Calu3 (cell line): ENCODE measurements around the gene NF1. TPM values are rescaled to one million over a fixed set of nuclear protein-coding genes. Genes with fewer than 3 reads are reported as not detected.

Experiments used
- BruUV-seq: library from RNA; stranded (reverse); fragments of 400-500 nt; replicated peaks from 2 replicates; lab custom pipeline; 2021; lab: Mats Ljungman, UMichigan
- CTCF ChIA-PET: fragments of 300-600 bp; sonication (Branson Sonifier 250); formaldehyde crosslinking; loops from one replicate; lab custom pipeline; 2022; ENCODE audit warnings: antibody characterized with exemption; lab: Charles Lee
- DNase-seq: peaks from one replicate; pipeline ENCODE4 v3.0.0; 2022
- H3K27ac Mint-ChIP-seq: one replicate; pipeline ENCODE4 v1.8.0; 2022; ENCODE audit warnings: mixed read lengths; ENCODE audit not compliant: unreplicated experiment
- H3K27me3 Mint-ChIP-seq: one replicate; pipeline ENCODE4 v1.8.0; 2022; ENCODE audit warnings: mixed read lengths; ENCODE audit not compliant: unreplicated experiment
- H3K36me3 Mint-ChIP-seq: one replicate; pipeline ENCODE4 v1.8.0; 2022; ENCODE audit warnings: mild to moderate bottlenecking, moderate library complexity, mixed read lengths; ENCODE audit not compliant: insufficient read depth, unreplicated experiment
- H3K4me1 Mint-ChIP-seq: one replicate; pipeline ENCODE4 v1.8.0; 2022; ENCODE audit warnings: mild to moderate bottlenecking, low read depth, mixed read lengths; ENCODE audit not compliant: unreplicated experiment
- H3K4me3 Mint-ChIP-seq: one replicate; pipeline ENCODE4 v1.8.0; 2022; ENCODE audit warnings: mild to moderate bottlenecking, low read depth, moderate library complexity, mixed read lengths; ENCODE audit not compliant: unreplicated experiment
- H3K9me3 Mint-ChIP-seq: one replicate; pipeline ENCODE4 v1.8.0; 2022; ENCODE audit warnings: low read depth, mixed read lengths; ENCODE audit not compliant: unreplicated experiment
- CTCF ChIP-seq: fragments of 200-600 bp; IDR thresholded peaks from one replicate; pipeline ENCODE4 v1.8.0; 2022; ENCODE audit warnings: antibody characterized with exemption; ENCODE audit not compliant: unreplicated experiment
- intact Hi-C: fragments of 100-400 bp; cut with micrococcal nuclease; formaldehyde crosslinking; loops from one replicate; pipeline ENCODE4 v1.10.0; 2022; ENCODE audit not compliant: unreplicated experiment
- total RNA-seq: library from RNA; stranded (reverse); gene quantifications from 2 replicates; pipeline ENCODE4 v1.2.3, GENCODE V29; 2022

NF1 gene
- total RNA-seq, 1 experiment from 2014 or later = 64.7 TPM

GRCh38 chr17:31289790-31290189, 195.0 kb downstream of the NF1 start:
- no peaks in the 10 kb centered on the region for H3K4me1 Mint-ChIP-seq
- no peaks in the 10 kb centered on the region for H3K27me3 Mint-ChIP-seq
- H3K9me3 Mint-ChIP-seq = no peaks in the 10 kb centered on the region
- intact Hi-C loops = no loop called here
- CTCF ChIA-PET = no interaction called here
- no peak for TF ChIP-seq CTCF
- H3K27ac Mint-ChIP-seq = peak overlapping the region; percentile 15
- no peak overlapping the region for H3K4me3 Mint-ChIP-seq
- no peak for DNase-seq
- H3K36me3 Mint-ChIP-seq = no peaks in the 10 kb centered on the region
- no TSS peak for BruUV-seq

- no TSS peak for BruUV-seq
- intact Hi-C loops = no loop called here
- H3K27me3 Mint-ChIP-seq = no peaks in the 10 kb centered on the region
- H3K36me3 Mint-ChIP-seq = no peaks in the 10 kb centered on the region
- no peak overlapping the region for H3K27ac Mint-ChIP-seq
- no peaks in the 10 kb centered on the region for H3K4me1 Mint-ChIP-seq
- no peak for TF ChIP-seq CTCF
- H3K4me3 Mint-ChIP-seq = no peak overlapping the region
- DNase-seq = no peak
- no peaks in the 10 kb centered on the region for H3K9me3 Mint-ChIP-seq
- CTCF ChIA-PET = no interaction called here
Observed at GRCh38 chr17:31291820-31292219, 197.0 kb downstream of the NF1 start.

- Mint-ChIP-seq H3K27me3 (no peaks in the 10 kb centered on the region), H3K4me3 (no peak overlapping the region), H3K9me3 (no peaks in the 10 kb centered on the region), H3K36me3 (no peaks in the 10 kb centered on the region), H3K4me1 (no peaks in the 10 kb centered on the region), H3K27ac (no peak overlapping the region)
- intact Hi-C loops = no loop called here
- no peak for TF ChIP-seq CTCF
- CTCF ChIA-PET = no interaction called here
- no TSS peak for BruUV-seq
- DNase-seq = no peak
Observed at GRCh38 chr17:31293581-31293980, 198.8 kb downstream of the NF1 start.

- Mint-ChIP-seq H3K27me3 (no peaks in the 10 kb centered on the region), H3K4me3 (no peak overlapping the region), H3K27ac (no peak overlapping the region), H3K9me3 (no peaks in the 10 kb centered on the region), H3K36me3 (no peaks in the 10 kb centered on the region), H3K4me1 (no peaks in the 10 kb centered on the region)
- CTCF ChIA-PET = interaction anchor here (1.1 kb wide), 1 partner anchor 45 kb away, joined by 3 read pairs; no protein-coding TSS in a partner anchor
- no TSS peak for BruUV-seq
- TF ChIP-seq CTCF = no peak
- no peak for DNase-seq
- intact Hi-C loops = no loop called here
Observed at GRCh38 chr17:31294231-31294630, 199.5 kb downstream of the NF1 start.
